ENCODE measurements around the gene GFY.

The GFY gene, protein sequence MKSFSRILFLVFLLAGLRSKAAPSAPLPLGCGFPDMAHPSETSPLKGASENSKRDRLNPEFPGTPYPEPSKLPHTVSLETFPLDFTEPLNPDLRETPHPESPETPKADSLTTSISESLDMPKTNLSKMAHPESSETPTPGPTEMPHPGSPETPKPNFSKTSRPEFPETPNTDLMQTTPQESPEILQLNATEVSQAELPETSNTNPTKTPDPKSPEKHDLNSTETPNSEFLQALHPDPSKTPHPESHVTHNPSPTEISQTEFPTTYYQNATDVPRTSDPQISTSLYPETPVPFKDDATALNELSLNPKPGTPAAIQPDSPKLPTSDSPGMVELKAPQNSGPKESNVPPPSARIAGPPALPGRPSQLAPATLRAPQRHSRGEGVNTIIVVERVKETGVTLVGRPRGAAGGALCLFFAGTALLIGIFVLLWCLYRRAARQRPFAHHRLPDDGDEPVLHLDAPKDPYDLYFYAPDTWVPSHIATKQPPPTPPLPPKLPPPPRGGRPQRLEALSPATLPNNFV

DNA sequence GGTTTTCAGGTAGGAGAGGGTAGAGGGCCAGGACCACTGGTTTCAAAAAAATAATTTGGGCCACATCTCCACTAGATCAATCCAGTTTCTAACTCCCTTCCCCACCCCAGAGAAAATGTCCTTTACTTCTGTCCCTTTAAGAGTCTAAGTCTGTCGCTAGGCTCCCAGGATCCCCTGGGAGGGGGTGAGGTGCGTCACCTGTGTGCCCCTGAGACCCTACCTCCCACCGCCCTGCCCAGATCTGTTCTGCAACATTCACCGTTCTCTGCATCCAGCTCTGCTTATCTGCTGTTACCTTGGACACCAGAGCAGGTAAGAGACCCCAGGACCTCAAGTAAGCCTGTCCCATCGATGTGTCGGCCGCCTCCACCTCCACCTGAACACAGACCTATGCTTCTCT is at the start of gene GFY:
TSS of gene GFY (plus strand) at position 211 of the 400 bp plus-strand sequence. CDS start 1,043 bp downstream, outside the sequence.
- TF ChIP-seq, protein P1, sequence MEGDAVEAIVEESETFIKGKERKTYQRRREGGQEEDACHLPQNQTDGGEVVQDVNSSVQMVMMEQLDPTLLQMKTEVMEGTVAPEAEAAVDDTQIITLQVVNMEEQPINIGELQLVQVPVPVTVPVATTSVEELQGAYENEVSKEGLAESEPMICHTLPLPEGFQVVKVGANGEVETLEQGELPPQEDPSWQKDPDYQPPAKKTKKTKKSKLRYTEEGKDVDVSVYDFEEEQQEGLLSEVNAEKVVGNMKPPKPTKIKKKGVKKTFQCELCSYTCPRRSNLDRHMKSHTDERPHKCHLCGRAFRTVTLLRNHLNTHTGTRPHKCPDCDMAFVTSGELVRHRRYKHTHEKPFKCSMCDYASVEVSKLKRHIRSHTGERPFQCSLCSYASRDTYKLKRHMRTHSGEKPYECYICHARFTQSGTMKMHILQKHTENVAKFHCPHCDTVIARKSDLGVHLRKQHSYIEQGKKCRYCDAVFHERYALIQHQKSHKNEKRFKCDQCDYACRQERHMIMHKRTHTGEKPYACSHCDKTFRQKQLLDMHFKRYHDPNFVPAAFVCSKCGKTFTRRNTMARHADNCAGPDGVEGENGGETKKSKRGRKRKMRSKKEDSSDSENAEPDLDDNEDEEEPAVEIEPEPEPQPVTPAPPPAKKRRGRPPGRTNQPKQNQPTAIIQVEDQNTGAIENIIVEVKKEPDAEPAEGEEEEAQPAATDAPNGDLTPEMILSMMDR (IDR thresholded peaks at IDR 0.05) = no peak

DNA sequence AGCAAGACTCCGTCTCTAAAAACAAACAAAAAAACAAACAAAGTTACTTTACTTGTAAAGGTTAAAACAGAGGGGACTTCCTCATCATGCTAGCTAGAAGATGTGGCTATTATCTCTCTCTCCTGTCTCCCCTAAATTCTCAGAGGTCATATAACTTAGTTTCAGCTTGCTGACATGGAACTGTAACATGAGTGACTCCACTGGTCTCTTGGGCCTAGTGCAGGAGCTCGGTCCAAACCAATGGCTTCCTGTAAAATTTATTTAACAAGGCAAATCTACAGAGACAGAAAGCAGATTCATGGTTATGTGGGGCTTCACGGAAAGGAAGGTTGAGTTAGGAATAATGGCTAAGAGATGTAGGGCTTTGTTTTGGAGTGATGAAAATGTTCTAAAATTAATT is 46.7 kb upstream of the GFY start:
- TF ChIP-seq, protein P1 (IDR thresholded peaks at IDR 0.05) = no peak

DNA sequence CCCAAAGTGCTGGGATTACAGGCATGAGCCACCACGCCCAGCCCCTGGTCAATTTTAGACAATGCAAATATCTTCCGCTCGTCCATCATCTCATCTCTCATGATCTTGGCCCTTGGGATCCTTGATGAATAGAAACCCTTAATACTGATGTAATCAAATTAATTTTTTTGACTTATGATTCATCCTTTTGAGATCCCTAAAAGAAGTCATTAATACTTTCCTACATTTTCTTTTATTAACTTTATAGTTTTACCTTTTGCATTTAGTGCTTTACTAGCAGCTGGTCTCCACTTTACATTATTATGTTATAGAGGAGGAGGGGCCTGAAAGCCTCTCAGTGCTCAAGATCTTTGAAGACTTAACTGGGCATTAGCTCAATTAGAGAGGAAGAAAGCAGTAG is 44.8 kb upstream of the GFY start:
- TF ChIP-seq, protein P1 (IDR thresholded peaks at IDR 0.05) = no peak

DNA sequence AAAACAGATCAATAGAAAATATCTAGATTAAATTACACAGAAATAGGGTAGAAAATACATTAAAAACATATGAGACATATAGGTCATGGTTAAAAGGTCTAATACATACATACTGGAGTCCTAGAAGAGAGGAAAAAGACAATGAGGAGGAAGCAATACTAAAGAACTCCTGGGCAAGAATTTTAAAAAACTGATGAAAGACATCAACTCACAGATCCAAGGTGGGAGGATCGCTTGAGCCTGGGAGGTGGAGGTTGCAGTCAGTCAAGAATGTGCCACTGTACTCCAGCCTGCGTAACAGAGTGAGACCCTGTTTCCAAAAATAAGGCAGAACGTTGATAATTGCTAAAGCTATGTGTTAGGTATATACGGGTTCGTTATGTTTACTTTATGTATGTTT is 42.5 kb upstream of the GFY start:
- TF ChIP-seq, protein P1 (IDR thresholded peaks at IDR 0.05) = no peak

DNA sequence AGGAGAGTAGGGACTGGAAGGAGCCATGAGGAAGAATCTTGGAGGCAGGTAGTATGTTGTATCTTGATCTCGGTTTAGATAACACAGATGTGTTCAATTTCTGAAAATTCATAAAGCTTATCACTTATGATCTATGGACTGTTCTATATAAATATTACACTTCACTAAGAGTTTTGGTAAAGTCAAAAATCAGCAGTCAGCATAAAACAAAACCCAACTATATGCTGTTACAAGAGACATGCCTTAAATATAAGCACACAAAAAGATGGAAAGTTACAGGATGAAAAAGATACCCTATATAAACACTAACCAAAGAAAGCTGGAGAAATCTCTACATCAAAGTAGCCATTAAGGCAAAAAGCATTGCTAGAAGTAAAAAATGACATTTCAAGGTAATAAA is 41.6 kb upstream of the GFY start:
- TF ChIP-seq, protein P1 (IDR thresholded peaks at IDR 0.05) = no peak

DNA sequence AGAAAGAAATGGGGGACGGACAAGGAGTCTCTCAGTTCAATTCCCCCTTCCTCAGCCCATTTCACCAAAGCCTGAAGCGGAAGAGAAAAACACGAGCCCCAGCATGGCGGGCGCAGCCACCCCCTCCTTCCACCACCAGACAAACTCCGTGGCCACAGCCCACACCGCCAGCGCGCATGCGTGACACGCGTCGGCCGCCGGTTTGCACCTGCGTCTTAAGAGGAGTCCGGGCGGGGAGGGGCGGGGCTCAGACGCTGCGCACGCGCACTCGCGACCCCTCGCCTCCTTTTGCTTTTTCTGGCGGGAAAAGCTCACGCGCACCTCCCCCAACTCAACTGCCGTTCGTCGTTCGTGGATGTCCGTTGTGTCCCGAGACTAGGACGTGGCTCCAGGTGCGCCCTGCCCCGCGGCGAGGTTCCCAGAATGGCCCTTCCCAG is 37.2 kb upstream of the GFY start, which contains the start of gene KASH5:
TSS of gene KASH5 (plus strand) at position 314 of the 437 bp plus-strand sequence. CDS start 2,635 bp downstream, outside the sequence.
- TF ChIP-seq, protein P1 (IDR thresholded peaks at IDR 0.05) = no peak

DNA sequence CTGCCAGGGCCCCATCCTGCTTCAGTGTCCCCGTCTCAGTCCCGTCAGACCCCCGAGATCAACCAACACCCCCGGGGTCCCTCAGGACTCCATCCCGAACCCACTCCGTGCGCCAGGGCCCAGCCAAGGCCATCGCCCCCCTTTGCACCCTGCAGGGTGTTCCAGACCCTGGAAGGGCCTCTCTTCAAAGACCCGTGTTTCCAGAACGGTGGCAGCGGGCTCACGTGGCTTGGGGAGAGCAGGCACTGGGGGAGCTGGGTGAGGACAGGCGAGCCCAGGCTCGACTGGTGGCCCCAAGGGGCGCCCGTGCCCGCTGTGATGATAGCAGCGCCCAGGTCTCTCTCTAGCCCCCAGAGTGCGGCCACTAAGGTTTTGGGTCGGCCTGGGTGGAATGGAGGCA is 35.8 kb upstream of the GFY start:
- TF ChIP-seq, protein P1 (IDR thresholded peaks at IDR 0.05) = no peak

Data from LNCAP (cell line).